HCT116 (cell line): ENCODE measurements around the gene MCM9.

ENCODE experiments used
- CEBPB ChIP-seq: IDR thresholded peaks from 2 replicates; pipeline ENCODE4 v1.6.1; 2012; ENCODE audit warnings: low read depth
- CTCF ChIP-seq, 3 experiments: fragments of 200-600 bp in 1 of 3; sonication (generic) in 1 of 3; IDR thresholded peaks in 2 of 3; conservative IDR thresholded peaks in 1 of 3; 2 replicates each; pipeline ENCODE4 v1.5.1; 2012 to 2017; ENCODE audit warnings: low read depth in 2 of 3, low read length in 2 of 3, antibody characterized with exemption in 1 of 3, borderline replicate concordance in 1 of 3, control low read depth in 1 of 3, mild to moderate bottlenecking in 1 of 3, mixed read lengths in 1 of 3, mixed run types in 1 of 3, moderate library complexity in 1 of 3; ENCODE audit not compliant: insufficient read depth in 1 of 3
- EGR1 ChIP-seq: IDR thresholded peaks from 2 replicates; pipeline ENCODE4 v1.6.1; 2012; ENCODE audit warnings: low read depth
- ELF1 ChIP-seq: IDR thresholded peaks from 2 replicates; pipeline ENCODE4 v1.6.1; 2012; ENCODE audit warnings: low read depth, borderline replicate concordance
- EZH2 ChIP-seq: fragments of 200-600 bp; sonication (generic); IDR thresholded peaks from 2 replicates; pipeline ENCODE4 v1.6.1; 2017; ENCODE audit warnings: antibody characterized with exemption, mixed run types
- EZH2phosphoT487 ChIP-seq: fragments of 200-600 bp; IDR thresholded peaks from 2 replicates; pipeline ENCODE4 v1.6.1; 2018; ENCODE audit warnings: antibody characterized with exemption, borderline replicate concordance
- MAX ChIP-seq: IDR thresholded peaks from 2 replicates; pipeline ENCODE4 v1.6.1; 2012
- POLR2AphosphoS5 ChIP-seq: IDR thresholded peaks from 2 replicates; pipeline ENCODE4 v1.6.1; 2011; ENCODE audit warnings: mild to moderate bottlenecking, low read depth, low read length, moderate library complexity
- REST ChIP-seq: IDR thresholded peaks from 2 replicates; pipeline ENCODE4 v1.6.1; 2012; ENCODE audit warnings: low read depth
- SRF ChIP-seq: IDR thresholded peaks from 2 replicates; pipeline ENCODE4 v1.6.1; 2012; ENCODE audit warnings: low read depth
- TCF7L2 ChIP-seq: IDR thresholded peaks from 2 replicates; pipeline ENCODE4 v1.7.0; 2011; ENCODE audit warnings: borderline replicate concordance, inconsistent platforms; ENCODE audit not compliant: insufficient read depth, insufficient read length; ENCODE audit errors: extremely low read depth
- YY1 ChIP-seq: IDR thresholded peaks from 2 replicates; pipeline ENCODE4 v1.6.1; 2011; ENCODE audit warnings: low read length, low read depth, moderate library complexity, mild to moderate bottlenecking; ENCODE audit not compliant: insufficient replicate concordance; ENCODE audit errors: extremely low read depth
- TF ChIP-seq, protein P1 (sequence below): IDR thresholded peaks from 2 replicates; pipeline ENCODE4 v1.6.1; 2012

GRCh38 chr6:118905084-118905483, 29.9 kb downstream of the MCM9 start:
- TF ChIP-seq REST (no peak), SRF (no peak), CTCF (IDR thresholded peaks at IDR 0.05 in 2 of 3, conservative IDR thresholded peaks at IDR 0.05 in 1 of 3; ENCODE audit: borderline replicate concordance in 1 of 3, insufficient read depth in 1 of 3, low read depth in 2 of 3, low read length in 2 of 3) (no peak), YY1 (no peak), POLR2AphosphoS5 (no peak), EZH2 (no peak), EZH2phosphoT487 (no peak), CEBPB (no peak), EGR1 (no peak), MAX (no peak), ELF1 (no peak), TCF7L2 (no peak)
- TF ChIP-seq, protein P1, sequence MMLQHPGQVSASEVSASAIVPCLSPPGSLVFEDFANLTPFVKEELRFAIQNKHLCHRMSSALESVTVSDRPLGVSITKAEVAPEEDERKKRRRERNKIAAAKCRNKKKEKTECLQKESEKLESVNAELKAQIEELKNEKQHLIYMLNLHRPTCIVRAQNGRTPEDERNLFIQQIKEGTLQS = no peak
